Kidney epithelial cell (primary cell): Measurements from ENCODE around the gene AGBL4. TPM values are rescaled to one million over a fixed set of nuclear protein-coding genes. Genes with fewer than 3 reads are reported as not detected.

Source experiments
- DNase-seq: peaks from one replicate; pipeline ENCODE4 v3.0.0-alpha.2; 2010; ENCODE audit warnings: low read depth
- H3K27me3 ChIP-seq: 2 replicates; pipeline ENCODE4 v1.6.0; 2011; ENCODE audit warnings: low read length; ENCODE audit not compliant: control insufficient read depth, insufficient read depth
- H3K36me3 ChIP-seq: 2 replicates; pipeline ENCODE4 v1.5.1; 2011; ENCODE audit warnings: low read length; ENCODE audit not compliant: control insufficient read depth, insufficient read depth
- H3K4me3 ChIP-seq: 2 replicates; pipeline ENCODE4 v1.5.1; 2011; ENCODE audit warnings: low read depth, mild to moderate bottlenecking, control low read depth, low read length
- total RNA-seq: library from RNA; depleted of rRNA; stranded (reverse); fragments of >200 nt; gene quantifications from 2 replicates; pipeline ENCODE4 v1.2.3, GENCODE V29; 2015
- TF ChIP-seq, protein P1 (sequence below): IDR thresholded peaks from 2 replicates; pipeline ENCODE4 v1.5.1; 2011; ENCODE audit warnings: mild to moderate bottlenecking, moderate library complexity, low read length, control low read depth, inconsistent platforms; ENCODE audit not compliant: insufficient read depth, poor library complexity, severe bottlenecking

Gene AGBL4
- total RNA-seq, 1 donor from 2014 or later: not detected

DNA sequence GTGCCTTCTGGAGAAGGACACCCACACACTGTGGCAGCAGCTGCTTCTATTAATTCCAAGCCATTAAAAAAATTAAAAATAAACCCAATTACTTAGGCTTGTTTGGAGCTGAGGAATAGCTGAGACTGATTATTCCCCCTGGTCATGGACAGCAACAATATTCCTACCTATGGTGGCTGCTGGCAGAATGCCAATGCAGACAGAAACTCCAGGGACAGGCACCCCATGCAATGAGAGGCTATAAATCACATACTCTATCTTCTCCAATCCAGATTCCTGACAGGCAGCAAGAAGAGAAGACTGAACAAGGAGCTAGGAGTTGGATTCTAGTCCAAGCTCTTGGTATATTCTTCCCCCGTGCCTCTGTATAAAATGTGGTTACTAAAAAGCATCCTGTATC lies 971.7 kb downstream of the AGBL4 start:
- TF ChIP-seq, protein P1, sequence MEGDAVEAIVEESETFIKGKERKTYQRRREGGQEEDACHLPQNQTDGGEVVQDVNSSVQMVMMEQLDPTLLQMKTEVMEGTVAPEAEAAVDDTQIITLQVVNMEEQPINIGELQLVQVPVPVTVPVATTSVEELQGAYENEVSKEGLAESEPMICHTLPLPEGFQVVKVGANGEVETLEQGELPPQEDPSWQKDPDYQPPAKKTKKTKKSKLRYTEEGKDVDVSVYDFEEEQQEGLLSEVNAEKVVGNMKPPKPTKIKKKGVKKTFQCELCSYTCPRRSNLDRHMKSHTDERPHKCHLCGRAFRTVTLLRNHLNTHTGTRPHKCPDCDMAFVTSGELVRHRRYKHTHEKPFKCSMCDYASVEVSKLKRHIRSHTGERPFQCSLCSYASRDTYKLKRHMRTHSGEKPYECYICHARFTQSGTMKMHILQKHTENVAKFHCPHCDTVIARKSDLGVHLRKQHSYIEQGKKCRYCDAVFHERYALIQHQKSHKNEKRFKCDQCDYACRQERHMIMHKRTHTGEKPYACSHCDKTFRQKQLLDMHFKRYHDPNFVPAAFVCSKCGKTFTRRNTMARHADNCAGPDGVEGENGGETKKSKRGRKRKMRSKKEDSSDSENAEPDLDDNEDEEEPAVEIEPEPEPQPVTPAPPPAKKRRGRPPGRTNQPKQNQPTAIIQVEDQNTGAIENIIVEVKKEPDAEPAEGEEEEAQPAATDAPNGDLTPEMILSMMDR: no peak
- no peak for DNase-seq

DNA sequence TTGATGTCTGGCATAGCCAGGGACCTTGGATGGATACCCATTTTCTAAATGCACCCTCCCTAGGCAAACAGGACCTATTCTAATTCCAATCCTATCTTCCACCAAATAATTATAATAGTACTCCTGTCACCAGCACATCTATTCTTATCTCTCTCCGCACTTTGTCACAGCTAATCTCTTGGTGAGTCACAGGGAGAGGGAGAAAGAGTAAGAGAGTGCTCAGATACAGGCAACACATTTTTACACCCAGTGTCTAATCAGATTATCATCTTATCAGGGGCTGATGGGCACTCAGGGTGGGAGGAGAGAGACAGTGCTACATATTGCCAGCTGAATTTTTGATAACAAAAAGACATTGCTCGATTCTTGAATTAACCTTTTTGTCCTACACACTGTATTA lies 972.1 kb downstream of the AGBL4 start:
- Histone ChIP-seq H3K4me3 (no peak overlapping the region), H3K36me3 (no peaks in the 10 kb centered on the region), H3K27me3 (no peaks in the 10 kb centered on the region)
- TF ChIP-seq, protein P1: no peak
- no peak for DNase-seq

More for the DNA sequence above, 971.7 kb downstream of the AGBL4 start:
- Histone ChIP-seq H3K36me3 (no peaks in the 10 kb centered on the region), H3K27me3 (no peaks in the 10 kb centered on the region), H3K4me3 (no peak overlapping the region)

DNA sequence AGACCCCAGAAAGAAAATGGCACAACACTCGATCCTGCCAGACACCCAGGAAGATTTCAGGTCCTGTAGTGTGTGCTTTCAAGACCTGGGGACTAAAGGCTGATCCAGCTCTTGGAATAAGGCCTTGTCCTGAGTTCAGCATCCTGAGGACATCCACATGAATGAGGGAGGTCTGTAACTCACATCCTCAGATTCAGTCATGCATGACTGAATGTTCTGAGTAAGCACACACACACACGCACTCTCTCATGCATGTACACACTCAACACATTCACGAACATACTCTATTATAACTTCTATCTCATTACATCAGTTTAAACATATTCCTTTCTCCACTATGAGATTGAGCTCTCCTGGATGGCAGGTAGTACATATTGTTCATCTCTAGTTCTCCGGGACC lies 973.7 kb downstream of the AGBL4 start:
- TF ChIP-seq, protein P1: no peak
- H3K36me3 ChIP-seq: no peaks in the 10 kb centered on the region
- H3K27me3 ChIP-seq: no peaks in the 10 kb centered on the region
- H3K4me3 ChIP-seq: no peak overlapping the region
- no peak for DNase-seq

DNA sequence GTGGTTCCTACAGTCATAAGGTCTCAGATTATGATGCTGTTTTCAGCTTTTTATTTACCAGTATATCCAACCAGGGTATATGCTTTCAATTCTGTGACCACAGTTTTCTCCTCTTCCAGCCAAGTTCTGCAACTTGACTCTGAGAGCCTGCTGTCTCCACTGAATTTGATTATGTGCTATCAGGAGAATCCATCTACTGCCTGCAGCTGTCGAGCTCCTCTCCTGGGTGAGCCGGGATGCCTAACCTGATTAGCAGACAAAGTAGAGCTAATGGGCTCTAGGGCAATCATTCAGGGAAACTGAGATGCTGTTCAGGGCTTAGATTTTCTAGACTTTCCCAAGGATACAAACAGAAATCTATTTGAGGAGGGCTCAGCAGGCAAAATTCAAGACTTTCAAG lies 975.6 kb downstream of the AGBL4 start:
- H3K4me3 ChIP-seq: no peak overlapping the region
- no peaks in the 10 kb centered on the region for H3K27me3 ChIP-seq
- DNase-seq: no peak
- TF ChIP-seq, protein P1: no peak
- H3K36me3 ChIP-seq: no peaks in the 10 kb centered on the region

DNA sequence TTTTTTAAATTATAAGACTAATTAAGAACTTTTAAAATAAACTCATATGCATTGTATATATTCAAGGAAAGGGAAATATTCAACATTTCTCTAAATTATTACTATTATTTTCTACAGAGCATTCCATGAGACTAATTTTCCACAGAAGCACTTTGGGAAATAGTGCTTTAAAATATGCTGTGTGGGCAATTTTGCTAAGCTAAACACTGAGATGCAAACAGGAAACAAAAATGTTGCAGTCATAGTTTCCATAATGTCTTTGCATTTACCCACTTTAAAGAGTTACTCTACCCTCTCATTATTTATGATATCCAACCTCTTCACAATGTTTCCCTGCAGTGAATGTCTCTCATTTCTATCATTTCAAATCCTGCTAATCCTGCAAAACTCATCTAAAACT lies 977.4 kb downstream of the AGBL4 start:
- DNase-seq: no peak
- H3K4me3 ChIP-seq: no peak overlapping the region
- H3K36me3 ChIP-seq: no peaks in the 10 kb centered on the region
- no peaks in the 10 kb centered on the region for H3K27me3 ChIP-seq
- TF ChIP-seq, protein P1: no peak

DNA sequence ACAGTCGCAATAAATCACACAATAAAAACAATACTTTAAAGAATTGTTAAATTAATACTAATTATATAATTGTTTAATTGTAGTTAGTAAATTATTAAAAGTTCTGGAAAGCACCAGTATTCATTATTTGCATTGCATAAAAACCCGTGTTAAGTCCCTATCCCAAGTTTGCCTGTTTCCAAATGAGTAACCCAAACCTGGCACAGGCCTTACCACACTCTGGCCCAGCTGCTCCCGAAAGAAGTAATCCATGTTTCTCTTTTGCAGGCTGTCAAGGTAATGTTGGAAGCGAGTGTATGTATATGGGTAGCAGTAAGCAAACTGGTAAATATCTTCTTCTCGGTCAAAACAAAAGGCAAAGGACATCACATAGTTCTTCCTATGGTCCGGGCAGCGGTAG lies 978.4 kb downstream of the AGBL4 start:
- H3K36me3 ChIP-seq: no peaks in the 10 kb centered on the region
- no peak for DNase-seq
- TF ChIP-seq, protein P1: no peak
- H3K4me3 ChIP-seq: no peak overlapping the region
- no peaks in the 10 kb centered on the region for H3K27me3 ChIP-seq
